HG02623 (cell line): ENCODE results near the gene DYRK1A.

Experiments used
- ATAC-seq: cut with Tn5 transposase; IDR thresholded peaks from one replicate; pipeline ENCODE4 v1.9.1; 2021; ENCODE audit warnings: moderate library complexity; ENCODE audit not compliant: unreplicated experiment

The DYRK1A gene

DNA sequence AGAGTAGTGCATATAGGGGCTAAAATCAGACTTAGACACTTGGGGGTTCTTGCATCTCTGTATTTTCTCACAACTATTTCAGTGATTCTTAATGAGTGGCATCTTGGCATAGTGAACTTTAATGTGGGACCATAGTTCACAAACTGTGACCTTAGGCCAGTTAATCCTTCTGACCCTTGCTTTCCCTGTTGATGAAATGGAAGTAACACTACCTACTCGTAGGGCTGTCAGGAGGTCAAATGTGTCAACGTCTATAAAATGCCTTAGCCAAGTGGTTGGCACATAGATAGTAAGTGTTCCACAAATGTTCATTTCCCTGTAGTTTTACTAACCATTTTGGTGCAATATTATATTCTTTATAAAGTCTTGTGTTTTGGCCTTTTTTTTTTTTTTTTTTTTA lies 49.4 kb downstream of the DYRK1A start:
- ATAC-seq, result no peak

DNA sequence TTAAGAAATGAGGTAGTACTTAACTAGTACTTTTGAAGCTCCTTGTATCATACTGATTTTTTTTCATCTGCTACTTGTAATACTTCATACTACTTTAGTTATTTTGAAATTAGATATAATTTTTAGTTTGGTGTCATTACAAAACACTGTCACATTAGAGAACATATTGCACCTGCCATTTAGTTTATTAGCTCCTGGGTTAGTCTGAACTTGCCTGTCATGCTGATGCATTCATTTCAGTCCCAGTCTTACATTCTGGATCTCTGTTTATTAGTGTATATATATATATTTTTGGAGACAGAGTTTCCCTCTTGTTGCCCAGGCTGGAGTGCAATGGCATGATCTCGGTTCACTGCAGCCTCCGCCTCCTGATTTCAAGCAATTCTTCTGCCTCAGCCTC lies 50.3 kb downstream of the DYRK1A start:
- no peak for ATAC-seq

- no peak for ATAC-seq
These were observed 52.8 kb downstream of the DYRK1A start for GRCh38 chr21:37419228-37419906.

DNA sequence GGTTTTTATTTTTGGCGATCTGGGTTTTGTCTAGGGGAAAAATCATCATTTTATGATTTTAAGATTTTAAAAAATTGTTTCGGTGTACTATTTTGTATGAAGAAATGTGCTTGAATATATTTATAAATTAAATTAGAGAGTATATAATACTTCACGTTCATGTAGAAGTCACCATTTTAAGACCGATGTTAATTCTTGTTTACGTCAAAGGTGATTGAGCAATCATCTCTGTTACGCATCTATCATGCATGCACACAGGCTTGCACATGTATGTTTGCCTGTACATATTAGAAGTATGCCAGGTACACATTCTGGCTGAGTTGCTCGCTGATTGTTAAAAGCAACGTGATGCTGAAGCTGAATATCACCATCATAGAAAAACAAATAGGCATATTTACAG lies 54.7 kb downstream of the DYRK1A start:
- ATAC-seq, result no peak

GRCh38 chr21:37422382-37422781 lies 55.8 kb downstream of the DYRK1A start:
- ATAC-seq, result no peak

GRCh38 chr21:37423103-37423502 lies 56.5 kb downstream of the DYRK1A start:
- no peak for ATAC-seq

DNA sequence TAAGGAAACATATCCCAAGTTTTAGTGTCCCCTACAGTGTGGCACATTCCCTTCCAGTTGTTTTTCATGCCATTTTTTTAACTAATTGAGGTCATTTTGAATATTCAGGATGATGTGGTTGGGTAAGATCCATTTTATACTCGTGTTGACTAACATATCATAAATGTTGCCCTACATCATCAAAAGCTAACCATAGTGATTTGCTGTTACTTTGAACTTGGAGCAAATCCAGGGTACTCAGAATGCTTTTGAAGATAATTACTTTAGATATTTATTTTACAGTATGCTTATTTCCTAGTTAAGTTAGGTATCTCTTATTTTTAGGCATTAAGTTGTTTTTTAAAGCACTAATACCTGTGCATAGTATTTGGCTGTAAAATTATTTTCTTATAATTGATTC lies 57.8 kb downstream of the DYRK1A start:
- ATAC-seq, result no peak

- ATAC-seq, result no peak
These were observed 58.4 kb downstream of the DYRK1A start for GRCh38 chr21:37425001-37425400.

- ATAC-seq, result no peak
These were observed 59.1 kb downstream of the DYRK1A start for GRCh38 chr21:37425684-37426083.

DNA sequence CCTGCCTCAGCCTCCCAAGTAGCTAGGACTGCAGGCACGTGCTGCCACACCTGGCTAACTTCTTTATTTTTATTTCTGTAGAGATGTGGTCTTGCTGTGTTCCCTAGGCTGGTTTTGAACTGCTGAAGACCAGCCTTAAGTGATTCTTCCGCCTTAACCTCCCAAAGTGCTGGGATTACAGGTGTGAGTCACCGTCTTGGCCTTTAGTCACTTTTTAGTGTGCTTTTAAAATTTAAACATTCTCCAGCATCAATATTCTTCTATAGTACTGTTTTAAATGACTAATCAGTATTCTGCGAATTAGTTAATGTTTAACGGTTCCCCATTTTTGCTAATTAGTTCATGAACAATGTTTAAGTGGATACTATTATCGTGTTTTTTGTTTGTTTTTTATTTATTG lies 60.6 kb downstream of the DYRK1A start:
- no peak for ATAC-seq

- no peak for ATAC-seq
These were observed 62.8 kb downstream of the DYRK1A start for GRCh38 chr21:37429356-37429755.

DNA sequence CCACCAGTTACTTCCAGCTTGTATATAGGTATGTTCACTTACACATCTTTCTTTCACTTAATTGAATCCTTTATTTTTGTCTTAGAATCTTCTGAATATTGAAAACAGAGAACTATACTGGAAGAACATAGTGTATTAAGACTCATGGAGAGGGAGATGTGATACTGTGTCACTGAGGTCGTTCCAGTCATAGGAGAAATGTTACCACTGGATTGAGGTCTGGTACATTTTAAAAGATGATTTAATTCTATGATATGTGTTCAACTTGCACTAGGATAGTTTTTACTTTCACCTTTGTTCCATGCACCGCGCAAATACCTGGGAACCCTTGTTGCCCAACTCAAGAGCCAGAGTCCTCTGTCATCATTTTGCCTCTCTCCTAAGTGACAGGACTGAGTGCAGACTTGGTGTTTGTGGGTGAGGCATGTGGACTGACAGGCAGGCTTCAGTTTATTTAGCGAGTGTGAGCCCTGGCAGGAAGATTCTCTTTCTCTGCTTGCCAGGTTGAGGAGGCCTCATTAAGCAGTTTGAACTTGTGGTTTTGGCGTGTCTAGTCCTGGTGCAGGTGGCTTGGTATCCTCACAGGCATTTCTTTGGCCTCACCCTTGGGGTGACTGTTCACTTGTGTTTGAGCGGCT lies 63.7 kb downstream of the DYRK1A start:
- no peak for ATAC-seq

- no peak for ATAC-seq
These were observed 64.7 kb downstream of the DYRK1A start for GRCh38 chr21:37431243-37431642.

DNA sequence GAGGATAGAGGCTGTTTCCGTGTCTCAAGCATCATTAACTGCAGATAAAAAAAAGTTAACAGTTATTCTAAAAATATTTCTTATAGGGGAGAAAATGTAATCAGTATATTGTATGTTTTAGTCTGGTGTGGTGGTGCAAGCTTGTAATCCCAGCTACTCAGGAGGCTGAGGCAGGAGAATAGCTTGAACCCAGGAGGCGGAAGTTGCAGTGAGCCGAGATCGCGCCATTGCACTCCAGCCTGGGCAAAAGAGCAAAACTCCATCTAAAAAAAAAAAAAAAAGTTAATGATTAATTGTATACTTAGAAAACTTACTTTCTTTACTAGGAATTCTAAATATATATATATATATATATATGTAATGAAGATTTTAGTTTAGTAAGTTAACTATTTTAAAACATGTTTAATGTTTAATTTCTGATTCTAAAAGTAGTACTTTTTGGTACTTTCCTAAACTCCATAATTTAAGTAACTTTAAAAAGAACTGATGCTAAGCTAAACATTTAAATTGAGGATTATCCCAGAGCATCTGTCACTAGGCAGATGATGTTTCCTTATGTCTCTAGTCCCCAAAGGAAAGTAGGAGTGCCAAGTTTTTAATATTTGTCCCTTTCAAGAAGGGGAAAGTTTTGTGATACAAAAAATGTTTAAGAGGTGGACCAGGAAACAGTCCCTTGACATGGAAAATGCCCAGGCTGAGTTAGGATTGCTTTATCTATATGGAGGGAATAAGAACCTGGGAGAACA lies 66.3 kb downstream of the DYRK1A start:
- no peak for ATAC-seq

- no peak for ATAC-seq
These were observed 66.9 kb downstream of the DYRK1A start for GRCh38 chr21:37433456-37433840.

GRCh38 chr21:37435120-37435519 lies 68.5 kb downstream of the DYRK1A start:
- no peak for ATAC-seq

DNA sequence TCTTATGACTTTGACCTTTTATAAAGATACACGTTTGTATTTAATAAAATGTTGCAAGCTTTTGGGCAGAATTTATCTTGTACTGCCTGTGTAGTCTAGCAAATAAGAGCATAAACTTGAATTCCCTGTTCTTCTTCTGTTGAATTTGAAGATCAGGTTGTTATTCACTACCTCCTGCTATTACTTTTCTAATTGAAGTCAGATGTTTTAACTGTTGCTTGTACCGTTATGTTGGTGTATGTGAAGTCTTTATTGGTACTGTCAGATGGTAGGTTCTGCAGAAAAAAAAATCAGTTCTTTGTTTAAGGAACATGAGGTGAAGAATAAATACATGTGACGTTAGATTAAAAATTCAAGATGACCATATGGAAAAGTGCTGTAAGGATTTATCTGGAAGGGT lies 69.1 kb downstream of the DYRK1A start:
- ATAC-seq, result no peak

GRCh38 chr21:37436174-37436573 lies 69.6 kb downstream of the DYRK1A start:
- ATAC-seq, result no peak

DNA sequence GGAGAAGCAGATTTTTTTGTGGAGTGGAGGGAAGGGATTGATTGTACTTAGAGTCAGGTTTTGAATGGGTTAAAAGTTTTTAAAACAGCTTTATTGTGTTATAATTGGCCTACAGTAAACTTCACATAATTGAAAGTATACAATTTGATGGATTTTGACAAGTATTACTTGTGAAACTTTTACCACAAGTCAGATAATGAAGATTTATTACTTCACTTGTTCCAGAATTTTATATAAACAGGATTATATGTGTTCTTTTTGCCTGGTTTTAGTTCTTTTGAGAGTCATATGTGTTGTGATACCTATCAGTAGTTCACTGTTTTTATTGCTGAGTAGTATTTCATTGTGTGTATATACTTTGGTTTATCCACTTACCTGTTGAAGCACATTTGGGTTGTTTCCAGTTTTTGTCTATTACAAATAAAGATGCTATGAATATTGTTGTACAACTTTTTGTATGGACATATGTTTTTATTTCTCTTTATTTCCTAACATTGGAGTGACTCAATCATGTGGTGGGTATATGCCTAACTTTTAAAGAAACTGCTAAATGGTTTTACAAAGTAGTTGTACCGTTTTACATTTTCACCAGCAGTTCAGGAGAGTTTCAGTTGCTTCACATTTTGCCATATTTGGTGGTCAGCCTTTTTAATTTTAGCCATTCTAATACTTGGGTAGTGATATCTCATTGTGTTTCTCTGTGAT lies 71.0 kb downstream of the DYRK1A start:
- ATAC-seq, result no peak

- ATAC-seq, result no peak
These were observed 77.1 kb downstream of the DYRK1A start for GRCh38 chr21:37443683-37444082.

GRCh38 chr21:37445228-37445627 lies 78.7 kb downstream of the DYRK1A start:
- no peak for ATAC-seq

DNA sequence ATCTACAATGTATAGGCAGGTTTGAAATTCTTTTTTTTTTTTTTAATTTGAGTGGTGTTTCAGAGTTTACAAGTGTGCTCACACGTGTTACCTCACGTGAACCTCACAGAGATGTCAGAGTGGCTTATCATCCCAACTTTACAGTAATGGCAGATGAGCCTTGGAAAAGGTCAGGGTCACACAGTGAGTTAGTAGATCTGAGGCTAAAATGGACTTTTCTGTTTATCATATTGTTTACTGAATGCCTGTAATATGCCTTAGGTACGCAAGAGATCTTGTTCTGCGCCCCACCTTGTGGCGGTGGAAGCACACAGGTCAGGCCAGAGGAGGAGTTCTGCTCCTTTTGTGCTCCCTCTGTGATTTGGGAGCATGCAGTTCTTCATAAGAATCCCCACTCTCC lies 80.0 kb downstream of the DYRK1A start:
- no peak for ATAC-seq
